ENCODE measurements around the gene CD86.

CD86 gene

DNA sequence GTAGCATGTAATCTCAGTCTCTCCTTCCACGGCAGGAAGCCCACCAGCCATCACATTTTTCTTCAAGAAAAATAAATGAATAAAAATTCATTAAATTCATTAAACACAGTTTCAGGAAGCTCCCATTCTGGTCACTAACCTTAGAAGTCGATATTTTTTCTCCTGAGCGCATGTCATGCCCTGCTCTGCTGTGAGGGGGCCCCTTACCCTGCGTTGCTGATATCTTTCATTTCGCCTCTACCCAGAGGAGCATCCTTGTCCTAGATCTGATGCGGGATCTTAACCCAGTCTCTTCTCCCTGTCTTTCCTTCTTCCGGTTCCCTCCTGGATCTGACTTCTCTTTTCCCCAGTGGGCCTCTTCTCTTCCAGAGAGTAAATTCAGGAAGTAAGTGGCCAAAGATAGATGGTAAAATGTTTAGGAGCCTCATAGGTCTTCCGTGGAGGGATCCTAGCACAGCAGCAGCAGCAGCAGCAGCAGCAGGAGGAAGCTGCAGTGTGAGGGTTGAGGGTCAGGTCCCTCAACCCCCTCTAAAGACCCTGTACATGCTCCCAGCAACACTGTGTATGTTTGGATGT, 31.7 kb upstream of the CD86 start:
- TF ChIP-seq, protein P1, sequence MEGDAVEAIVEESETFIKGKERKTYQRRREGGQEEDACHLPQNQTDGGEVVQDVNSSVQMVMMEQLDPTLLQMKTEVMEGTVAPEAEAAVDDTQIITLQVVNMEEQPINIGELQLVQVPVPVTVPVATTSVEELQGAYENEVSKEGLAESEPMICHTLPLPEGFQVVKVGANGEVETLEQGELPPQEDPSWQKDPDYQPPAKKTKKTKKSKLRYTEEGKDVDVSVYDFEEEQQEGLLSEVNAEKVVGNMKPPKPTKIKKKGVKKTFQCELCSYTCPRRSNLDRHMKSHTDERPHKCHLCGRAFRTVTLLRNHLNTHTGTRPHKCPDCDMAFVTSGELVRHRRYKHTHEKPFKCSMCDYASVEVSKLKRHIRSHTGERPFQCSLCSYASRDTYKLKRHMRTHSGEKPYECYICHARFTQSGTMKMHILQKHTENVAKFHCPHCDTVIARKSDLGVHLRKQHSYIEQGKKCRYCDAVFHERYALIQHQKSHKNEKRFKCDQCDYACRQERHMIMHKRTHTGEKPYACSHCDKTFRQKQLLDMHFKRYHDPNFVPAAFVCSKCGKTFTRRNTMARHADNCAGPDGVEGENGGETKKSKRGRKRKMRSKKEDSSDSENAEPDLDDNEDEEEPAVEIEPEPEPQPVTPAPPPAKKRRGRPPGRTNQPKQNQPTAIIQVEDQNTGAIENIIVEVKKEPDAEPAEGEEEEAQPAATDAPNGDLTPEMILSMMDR (IDR thresholded peaks at IDR 0.05; ENCODE audit: low read depth, low read length): no peak
- Histone ChIP-seq H3K27me3 (ENCODE audit: insufficient read depth, low read depth, severe bottlenecking) (no peaks in the 10 kb centered on the region), H3K27ac (no peak overlapping the region), H3K4me3 (ENCODE audit: low read depth, low read length) (no peak overlapping the region), H3K9me3 (ENCODE audit: severe bottlenecking) (no peaks in the 10 kb centered on the region), H3K36me3 (no peaks in the 10 kb centered on the region)
- DNase-seq: no peak

GRCh38 chr3:122024800-122025199, 30.4 kb upstream of the CD86 start:
- no peak overlapping the region for H3K4me3 ChIP-seq (ENCODE audit: low read depth, low read length)
- no peaks in the 10 kb centered on the region for H3K36me3 ChIP-seq
- no peaks in the 10 kb centered on the region for H3K27me3 ChIP-seq (ENCODE audit: insufficient read depth, low read depth, severe bottlenecking)
- TF ChIP-seq, protein P1 (IDR thresholded peaks at IDR 0.05; ENCODE audit: low read depth, low read length): no peak
- no peaks in the 10 kb centered on the region for H3K9me3 ChIP-seq (ENCODE audit: severe bottlenecking)
- DNase-seq: no peak
- no peak overlapping the region for H3K27ac ChIP-seq

GRCh38 chr3:122025296-122025695, 29.9 kb upstream of the CD86 start:
- Histone ChIP-seq H3K9me3 (ENCODE audit: severe bottlenecking) (no peaks in the 10 kb centered on the region), H3K27me3 (ENCODE audit: insufficient read depth, low read depth, severe bottlenecking) (no peaks in the 10 kb centered on the region), H3K4me3 (ENCODE audit: low read depth, low read length) (no peak overlapping the region), H3K27ac (no peak overlapping the region), H3K36me3 (no peaks in the 10 kb centered on the region)
- TF ChIP-seq, protein P1 (IDR thresholded peaks at IDR 0.05; ENCODE audit: low read depth, low read length): no peak
- DNase-seq: no peak

GRCh38 chr3:122030381-122031122, 24.6 kb upstream of the CD86 start:
- Histone ChIP-seq H3K27ac (no peak overlapping the region), H3K9me3 (ENCODE audit: severe bottlenecking) (no peaks in the 10 kb centered on the region), H3K27me3 (ENCODE audit: insufficient read depth, low read depth, severe bottlenecking) (no peaks in the 10 kb centered on the region), H3K4me3 (ENCODE audit: low read depth, low read length) (no peak overlapping the region), H3K36me3 (no peaks in the 10 kb centered on the region)
- TF ChIP-seq, protein P1 (IDR thresholded peaks at IDR 0.05; ENCODE audit: low read depth, low read length): no peak
- DNase-seq: no peak

DNA sequence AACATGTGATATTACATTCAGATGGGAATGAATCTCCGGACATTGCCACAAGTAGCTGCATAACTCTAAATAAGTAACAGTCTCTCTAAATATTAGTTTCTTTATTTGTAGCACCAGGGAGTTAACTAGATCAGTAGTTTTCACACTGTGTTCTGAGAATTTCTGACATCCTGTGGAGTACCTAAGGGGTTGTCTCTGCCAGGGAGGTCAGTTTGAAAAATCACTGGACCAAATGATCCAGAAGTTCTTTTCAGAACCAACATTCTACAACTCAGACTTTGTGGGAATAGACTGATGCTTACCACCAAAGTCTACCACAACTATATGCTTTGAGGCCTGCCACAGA, 24.1 kb upstream of the CD86 start:
- no peaks in the 10 kb centered on the region for H3K36me3 ChIP-seq
- no peaks in the 10 kb centered on the region for H3K27me3 ChIP-seq (ENCODE audit: insufficient read depth, low read depth, severe bottlenecking)
- no peaks in the 10 kb centered on the region for H3K9me3 ChIP-seq (ENCODE audit: severe bottlenecking)
- no peak overlapping the region for H3K4me3 ChIP-seq (ENCODE audit: low read depth, low read length)
- DNase-seq: no peak
- TF ChIP-seq, protein P1 (IDR thresholded peaks at IDR 0.05; ENCODE audit: low read depth, low read length): no peak
- no peak overlapping the region for H3K27ac ChIP-seq

DNA sequence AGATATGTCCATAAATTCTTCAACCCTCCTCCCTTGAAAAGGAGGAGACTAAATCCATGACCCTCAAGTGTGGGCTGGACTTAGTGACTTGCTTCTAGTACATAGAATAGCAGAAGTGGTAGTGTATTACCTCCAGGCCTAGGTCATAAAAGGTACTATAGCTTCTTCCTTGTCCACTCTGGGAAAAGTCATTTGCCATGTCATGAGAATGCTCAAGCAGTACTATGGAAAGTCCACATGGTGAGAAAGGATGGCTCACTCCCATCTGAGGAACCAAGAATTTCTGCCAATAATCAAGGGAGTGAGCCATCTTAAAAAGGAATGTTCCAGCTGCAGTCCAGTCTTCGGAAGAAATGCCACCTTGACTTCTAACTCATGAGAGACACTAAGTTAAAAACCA, 22.6 kb upstream of the CD86 start:
- TF ChIP-seq, protein P1 (IDR thresholded peaks at IDR 0.05; ENCODE audit: low read depth, low read length): no peak
- Histone ChIP-seq H3K9me3 (ENCODE audit: severe bottlenecking) (peaks cover 10% of the 10 kb centered on the region), H3K27ac (no peak overlapping the region), H3K36me3 (no peaks in the 10 kb centered on the region), H3K4me3 (ENCODE audit: low read depth, low read length) (no peak overlapping the region), H3K27me3 (ENCODE audit: insufficient read depth, low read depth, severe bottlenecking) (no peaks in the 10 kb centered on the region)
- DNase-seq: no peak

Measured in WERI-Rb-1 (cell line).